Measurements from ENCODE around the gene CHL1.

CHL1 gene

DNA sequence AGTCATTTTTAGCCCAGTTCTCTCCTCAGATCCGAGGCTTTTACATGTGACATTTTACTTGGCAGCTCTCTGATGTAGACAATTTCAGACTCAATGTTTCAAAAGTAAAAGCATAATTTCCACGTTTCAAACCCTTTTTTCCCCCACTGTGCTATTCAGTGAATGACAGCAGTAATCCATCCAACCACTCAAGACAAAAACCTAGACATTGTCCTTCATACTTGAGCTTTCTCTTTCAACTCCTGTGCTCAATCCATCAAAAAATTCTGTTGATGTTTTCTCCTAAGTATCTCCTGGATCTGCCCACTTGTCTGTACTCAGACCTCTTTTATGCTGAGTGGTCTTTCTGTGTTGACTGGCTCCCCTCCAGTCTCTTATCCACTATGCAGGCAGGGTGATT, 214.7 kb downstream of the CHL1 start:
- DNase-seq (ENCODE audit: low read depth) = no peak

DNA sequence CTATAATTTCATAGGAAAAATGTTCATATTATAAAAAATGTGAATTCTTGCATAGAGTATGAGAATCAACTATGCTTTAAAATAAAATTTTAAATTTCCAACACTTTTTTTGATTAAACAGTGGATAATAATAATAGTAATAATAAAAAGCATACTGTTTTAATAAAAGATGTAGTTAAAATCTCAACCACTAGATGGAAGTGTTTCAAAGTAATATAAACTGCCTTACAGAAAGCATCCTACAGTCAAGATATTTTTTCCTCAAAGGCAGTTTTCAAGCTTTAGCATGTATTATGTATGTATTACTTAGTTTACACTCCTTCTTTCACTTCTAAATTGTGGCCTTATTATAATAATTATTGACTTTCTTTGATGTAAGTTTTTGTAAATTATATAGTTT, 217.5 kb downstream of the CHL1 start:
- no peak for DNase-seq (ENCODE audit: low read depth)

DNA sequence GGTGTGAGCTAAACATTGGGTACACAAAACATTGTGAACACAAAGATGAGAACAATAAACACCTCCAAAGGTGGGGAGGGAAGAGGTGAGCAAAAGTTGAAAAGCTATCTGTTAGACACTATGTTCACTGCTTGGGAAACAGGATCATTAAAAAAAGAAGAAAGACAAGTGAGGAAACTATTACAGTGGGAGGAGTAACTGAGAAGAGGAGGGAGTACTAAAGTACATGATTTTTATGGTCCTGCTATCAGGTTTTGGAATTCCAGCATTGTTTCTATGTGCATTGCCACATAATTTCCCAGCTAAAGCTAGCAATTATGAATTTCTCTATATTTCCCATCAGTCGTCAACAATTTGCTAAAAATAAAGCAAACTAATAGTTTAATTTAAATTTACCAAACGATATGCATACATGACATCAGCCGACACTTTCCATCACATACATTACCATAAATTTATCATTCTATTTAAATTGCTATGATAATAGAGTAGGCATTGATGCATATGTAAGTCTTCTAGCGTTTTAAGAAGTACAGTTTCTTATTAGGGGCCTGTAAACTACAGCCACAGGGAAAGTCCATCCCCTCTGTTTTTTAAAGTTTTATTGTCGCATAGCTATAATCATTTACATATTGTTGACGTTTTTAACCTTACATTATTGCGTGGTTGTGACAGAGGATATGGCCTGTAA, 221.8 kb downstream of the CHL1 start:
- no peak for DNase-seq (ENCODE audit: low read depth)

DNA sequence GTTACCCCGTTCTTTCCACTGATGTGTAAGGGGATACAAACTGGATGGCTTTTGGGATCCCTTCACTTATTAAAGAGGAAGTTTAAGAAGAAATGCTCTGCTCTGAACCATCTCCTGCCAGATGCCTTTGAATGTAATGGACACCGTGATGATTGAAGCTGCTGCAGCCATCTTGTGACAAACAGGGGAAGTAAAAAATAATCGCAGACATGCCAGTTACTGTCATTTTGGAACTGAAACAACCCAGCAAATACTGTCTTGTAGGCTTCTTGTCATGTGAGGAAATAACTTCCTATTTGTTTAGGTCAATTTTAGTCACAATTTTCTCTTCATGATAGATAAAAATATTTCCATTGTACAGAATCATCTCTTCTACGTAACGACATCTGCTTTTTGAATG, 224.0 kb downstream of the CHL1 start:
- DNase-seq (ENCODE audit: low read depth) = no peak

DNA sequence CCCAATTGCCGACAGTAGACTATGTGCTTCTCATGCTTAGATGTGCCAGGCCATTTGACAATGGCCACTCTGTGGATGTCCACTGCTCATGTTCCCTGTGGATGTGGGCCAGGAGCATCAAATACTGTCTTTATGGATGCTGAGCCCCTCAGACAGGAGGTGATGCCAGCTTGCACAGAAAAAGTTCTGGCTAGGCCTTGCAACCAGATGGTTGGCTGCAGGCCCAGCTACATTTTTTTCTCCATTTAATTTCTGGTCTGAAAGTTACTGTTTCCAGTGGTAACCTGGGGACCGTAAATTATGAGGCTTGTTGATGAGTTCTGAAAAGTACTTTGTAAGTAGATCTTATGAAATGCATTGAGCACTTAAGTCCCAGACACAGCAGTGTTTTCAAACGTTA, 228.5 kb downstream of the CHL1 start:
- no peak for DNase-seq (ENCODE audit: low read depth)

DNA sequence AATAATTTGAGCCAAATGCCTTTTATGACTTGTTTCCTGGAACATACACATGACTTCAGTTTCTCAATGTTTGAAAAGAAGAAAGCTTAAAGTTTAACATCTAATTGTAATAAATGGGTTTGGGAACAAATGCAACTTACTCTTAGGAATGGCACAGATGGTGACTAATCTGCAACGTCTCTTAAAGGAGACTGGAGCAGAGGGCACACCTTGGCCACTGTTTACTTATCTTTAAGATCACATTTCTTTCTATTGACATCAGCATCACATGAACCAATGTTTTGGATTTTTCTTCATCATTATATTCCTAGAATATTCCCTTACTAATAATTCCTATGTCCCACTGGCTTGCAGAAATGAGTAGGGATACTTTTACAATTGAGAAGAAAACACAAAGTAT, 229.5 kb downstream of the CHL1 start:
- DNase-seq (ENCODE audit: low read depth) = no peak

DNA sequence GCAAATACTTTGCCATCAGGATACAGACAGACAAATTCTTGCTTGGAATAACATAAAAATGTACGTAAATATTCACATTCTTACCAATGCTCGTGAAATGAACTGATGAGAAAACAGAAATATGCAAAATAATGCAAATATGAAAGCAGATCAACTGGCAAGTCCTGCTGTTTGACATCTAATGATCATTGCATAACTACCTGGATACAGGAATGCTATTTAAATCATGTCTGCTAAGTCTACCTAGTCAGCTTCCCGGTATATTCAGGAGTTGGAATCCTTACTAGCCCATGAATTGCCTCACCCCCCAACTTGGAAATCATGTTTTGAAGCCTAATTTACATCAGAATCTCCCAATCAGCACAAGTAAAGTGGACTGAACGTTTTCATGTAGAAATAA, 230.6 kb downstream of the CHL1 start:
- no peak for DNase-seq (ENCODE audit: low read depth)

DNA sequence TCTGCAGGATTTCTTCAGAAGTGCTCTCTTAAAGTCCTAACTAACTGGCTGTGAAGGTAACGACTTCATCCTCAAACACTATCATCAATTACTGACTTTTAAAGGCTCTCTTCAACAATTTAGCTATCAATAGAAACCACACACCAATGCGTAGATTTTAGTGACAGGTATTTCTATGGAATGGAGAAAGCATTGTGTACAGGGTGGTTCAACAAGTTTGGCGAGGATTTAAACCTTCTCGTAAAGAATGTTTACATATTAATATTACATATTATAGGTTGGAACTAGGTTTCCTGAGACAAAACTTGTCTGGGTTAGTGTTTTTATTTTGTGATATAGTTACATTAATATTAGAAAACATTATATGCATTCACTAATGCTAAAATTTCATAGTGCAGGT, 233.6 kb downstream of the CHL1 start:
- DNase-seq (ENCODE audit: low read depth) = no peak

DNA sequence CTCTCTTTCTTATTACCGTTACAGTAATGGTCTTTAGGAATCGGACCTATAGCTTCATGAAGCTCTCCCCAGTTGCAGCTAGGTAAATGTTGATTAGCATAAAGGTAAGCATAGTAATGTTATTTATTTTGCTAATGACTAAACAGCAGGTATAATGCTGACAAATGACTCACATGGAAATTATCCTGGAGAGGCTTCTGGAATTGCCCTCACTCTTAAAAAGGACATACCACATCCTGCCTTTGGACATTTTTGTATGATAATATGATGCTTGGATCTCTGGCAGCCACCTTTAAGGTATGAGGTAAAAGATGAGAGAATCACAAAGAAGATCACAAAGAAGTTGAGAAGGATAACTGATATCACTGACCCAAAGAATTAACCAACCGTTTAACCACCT, 238.6 kb downstream of the CHL1 start:
- DNase-seq (ENCODE audit: low read depth) = no peak

DNA sequence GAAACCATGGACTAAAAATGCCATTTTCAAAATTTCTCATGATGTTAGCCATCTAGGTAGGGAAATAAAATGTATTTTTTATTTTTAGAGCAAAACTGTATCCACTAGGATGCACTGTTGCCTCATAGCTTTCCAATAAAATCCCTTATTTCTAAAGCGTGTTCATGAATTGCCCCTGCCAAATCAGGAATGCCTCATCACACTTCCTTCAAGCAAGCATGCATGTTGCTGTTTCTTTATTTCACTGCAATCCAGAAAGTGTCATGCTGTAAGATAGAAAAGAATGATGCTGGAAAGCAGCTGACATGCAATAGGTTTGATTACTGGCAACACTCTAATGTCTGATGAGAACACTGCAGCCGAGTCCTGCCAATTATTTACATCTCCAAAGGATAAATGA, 239.5 kb downstream of the CHL1 start:
- DNase-seq (ENCODE audit: low read depth) = no peak

DNA sequence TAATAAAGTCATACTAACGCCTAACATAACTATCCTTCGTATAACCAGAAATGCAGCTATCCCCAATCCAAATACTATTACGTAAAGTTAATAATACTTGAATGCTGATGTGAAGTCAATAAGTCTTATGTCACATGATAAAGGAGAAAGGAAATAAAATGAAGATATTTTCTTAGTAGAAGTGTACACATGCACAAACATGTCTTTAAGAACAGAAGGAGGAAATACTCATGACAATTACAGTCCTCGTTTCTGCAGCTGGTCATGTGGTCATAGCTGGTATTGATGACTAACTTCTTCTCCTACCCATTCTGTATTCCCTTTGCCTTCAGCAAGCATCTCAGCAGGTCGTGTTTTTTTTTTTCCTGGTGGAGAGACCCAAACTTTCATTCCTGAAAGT, 244.3 kb downstream of the CHL1 start:
- no peak for DNase-seq (ENCODE audit: low read depth)

DNA sequence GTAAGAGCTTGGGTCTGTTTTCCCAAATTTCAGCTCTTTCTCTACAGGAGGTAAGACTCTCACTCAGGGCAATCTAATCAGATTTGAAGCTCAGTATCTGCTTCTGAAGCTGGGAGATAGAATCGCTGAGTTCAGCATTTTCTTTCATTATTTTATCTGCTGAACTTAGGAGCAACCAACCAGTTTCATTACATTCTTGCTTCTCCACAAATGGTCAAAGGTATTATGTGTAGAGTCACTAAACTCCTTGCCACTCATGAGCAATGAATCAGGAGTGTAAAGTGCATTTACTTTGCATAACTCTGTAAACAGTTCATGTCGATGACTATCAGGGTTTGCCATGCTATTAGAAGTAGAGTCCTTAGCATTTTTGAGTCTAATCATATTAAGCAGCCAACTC, 249.4 kb downstream of the CHL1 start:
- DNase-seq (ENCODE audit: low read depth) = no peak

DNA sequence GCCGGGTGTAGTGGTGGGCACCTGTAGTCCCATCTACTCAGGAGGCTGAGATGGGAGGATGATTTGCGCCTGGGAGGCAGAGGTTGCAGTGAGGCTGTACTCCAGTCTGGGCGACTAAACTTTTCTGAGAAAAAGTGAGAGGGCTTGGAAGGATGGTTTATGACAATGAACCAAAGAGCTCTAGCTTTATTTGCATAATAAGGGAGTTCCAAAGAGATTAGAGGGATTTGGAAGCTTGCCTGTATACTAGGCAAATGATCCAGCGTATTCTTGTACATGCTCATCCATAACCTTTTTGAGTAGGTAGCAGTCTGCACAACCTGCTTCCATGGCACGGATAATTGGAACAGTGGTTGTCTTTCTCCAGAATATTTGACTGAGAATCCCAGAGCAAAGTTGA, 251.1 kb downstream of the CHL1 start:
- no peak for DNase-seq (ENCODE audit: low read depth)

DNA sequence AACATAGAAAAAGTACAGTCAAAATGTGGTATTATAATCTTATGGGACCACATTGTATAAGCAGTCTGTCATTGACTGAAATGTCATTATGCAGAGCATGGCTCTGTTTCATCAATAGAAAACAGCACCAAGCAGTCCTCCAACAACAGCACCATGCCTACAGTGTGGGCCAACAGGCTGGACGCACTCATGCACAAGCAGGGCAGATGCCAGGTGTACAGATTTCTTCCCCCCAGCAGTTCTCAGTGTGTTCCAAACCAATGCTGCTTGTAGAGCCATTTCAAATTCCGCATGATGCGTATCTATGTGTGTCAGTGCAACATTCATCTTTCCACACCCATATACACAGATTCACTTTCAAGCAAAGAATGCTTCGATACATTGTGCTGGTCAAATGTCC, 253.1 kb downstream of the CHL1 start:
- DNase-seq (ENCODE audit: low read depth) = no peak

DNA sequence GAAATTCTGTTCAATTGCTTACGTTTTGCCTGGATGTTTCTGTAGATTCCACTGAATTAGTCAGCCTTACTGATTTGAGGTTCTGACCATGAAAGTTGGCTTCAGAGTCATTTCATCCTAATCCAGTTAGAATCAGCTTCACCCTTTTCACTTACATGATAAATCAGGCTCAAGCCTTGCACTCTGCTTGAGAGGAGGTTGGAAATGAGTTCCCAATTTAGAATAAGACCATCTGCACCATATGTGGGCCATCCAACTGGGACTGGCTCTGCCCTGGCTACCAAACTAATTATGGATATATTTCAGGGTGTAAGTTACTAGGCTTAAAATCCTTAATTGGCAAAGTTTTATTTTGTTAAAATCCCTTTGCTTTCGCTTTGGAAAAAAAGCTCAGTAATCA, 255.7 kb downstream of the CHL1 start:
- no peak for DNase-seq (ENCODE audit: low read depth)

DNA sequence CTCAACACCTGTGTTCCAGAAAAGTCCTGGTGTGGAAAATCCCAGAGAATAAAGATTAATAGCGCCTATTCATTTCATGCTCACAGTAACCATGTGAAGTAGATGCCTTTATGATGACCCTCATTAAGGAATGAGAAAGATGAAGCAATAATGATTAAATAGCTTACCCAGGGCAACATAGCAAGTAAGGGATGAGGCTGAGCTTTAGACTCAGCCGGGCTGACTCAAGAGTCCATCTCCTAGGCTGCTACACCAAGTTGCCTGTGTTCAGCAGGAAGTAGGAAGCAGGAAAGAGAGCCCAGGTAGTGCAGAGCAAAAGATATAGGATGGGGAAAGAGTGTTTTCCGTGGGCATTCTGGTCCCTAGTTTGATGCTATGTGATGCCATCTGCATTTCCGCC, 256.5 kb downstream of the CHL1 start:
- DNase-seq (ENCODE audit: low read depth) = no peak

DNA sequence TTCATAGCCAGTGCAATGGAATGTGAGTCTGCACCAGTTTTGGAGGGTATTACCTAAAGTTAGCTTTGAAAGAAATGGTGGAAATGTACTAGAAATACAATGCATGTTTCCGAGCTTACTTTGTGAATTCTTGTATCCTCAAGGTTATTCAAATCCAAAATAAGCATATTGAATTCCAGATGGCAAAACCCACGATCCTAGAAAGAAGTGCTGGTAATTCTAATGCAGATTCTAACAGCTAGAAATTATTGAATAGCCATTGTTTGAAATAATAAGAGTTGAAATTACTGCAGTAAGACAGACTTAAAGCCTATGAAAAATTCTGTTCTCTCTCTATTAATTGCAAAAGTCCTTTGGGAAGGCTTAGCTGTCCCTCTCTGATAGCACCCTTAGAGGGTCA, 258.4 kb downstream of the CHL1 start:
- DNase-seq (ENCODE audit: low read depth) = no peak

DNA sequence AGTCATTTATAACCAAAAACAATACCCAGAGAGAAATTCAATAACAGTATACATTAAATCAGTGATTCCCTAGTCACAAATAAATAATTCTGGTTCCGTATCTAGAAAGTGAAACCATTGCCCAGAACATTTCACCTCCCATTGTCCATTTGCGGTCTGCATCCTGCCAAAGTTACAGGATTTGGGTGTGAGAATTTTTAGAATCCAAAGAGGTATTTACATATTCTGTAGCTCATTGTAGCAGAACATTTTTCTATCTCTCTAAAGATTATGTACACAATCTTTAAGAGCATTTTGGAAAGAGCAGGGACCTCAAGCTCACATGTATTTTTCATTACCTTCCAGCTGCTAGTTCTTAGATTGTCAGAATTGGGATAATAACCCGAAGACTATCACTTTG, 261.6 kb downstream of the CHL1 start:
- no peak for DNase-seq (ENCODE audit: low read depth)

DNA sequence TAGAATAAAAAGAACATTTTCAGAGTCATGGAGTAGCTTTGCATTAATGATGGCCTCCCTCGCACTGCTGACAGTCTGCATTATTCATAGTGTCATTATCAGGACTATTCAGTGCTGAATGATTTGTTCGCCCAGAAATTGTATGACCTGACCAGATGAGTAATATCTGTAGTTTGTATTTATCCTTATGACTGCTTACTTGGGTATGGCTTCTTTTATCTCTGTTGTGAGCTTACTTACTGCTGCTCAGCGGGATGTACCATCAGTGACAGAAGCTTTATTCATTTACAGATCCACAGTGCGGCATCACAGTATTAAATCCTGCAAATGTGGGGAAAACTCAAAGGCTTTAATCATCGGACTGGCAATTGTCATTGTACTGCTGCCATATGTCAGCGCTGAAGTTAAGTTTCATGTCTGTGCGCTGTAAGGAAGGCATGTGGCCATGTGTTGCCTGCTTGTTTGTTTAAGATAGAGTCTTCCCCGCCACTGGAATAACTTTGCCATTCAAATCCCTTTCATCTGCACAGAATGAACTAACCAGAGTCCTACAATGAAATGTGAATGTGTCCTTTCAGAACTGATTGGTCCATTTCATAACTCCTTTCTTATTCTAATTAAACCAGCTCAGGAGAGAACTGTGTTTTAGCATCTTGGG, 262.2 kb downstream of the CHL1 start:
- no peak for DNase-seq (ENCODE audit: low read depth)

Measured in activated T-cell treated with anti-CD3 and anti-CD28 coated beads for 48 hours (primary cell).